ENCODE measurements around the gene GFM1.

DNA sequence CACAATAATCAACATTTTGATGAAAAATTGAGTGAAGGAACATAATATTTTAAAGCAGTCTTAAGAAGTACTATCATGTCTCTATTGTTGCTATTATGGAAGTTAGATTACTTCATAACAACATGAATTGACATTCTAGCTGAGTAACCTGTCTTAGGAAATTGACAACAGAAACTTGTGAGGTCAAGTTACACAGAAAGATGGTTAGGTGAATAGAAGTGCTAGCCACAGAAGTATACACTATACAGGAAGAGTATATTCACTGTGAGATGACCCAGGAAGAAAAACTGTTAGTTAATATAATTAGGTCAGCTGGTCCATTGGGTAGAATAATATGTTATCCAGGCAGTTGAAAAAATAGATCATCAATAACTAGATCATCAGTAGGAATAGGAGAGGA is 42.1 kb upstream of the GFM1 start:
- TF ChIP-seq, protein P1, sequence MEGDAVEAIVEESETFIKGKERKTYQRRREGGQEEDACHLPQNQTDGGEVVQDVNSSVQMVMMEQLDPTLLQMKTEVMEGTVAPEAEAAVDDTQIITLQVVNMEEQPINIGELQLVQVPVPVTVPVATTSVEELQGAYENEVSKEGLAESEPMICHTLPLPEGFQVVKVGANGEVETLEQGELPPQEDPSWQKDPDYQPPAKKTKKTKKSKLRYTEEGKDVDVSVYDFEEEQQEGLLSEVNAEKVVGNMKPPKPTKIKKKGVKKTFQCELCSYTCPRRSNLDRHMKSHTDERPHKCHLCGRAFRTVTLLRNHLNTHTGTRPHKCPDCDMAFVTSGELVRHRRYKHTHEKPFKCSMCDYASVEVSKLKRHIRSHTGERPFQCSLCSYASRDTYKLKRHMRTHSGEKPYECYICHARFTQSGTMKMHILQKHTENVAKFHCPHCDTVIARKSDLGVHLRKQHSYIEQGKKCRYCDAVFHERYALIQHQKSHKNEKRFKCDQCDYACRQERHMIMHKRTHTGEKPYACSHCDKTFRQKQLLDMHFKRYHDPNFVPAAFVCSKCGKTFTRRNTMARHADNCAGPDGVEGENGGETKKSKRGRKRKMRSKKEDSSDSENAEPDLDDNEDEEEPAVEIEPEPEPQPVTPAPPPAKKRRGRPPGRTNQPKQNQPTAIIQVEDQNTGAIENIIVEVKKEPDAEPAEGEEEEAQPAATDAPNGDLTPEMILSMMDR (IDR thresholded peaks at IDR 0.05) = no peak
- no peak for TF ChIP-seq EZH2 (IDR thresholded peaks at IDR 0.05; ENCODE audit: borderline replicate concordance, insufficient read depth, low read depth, low read length, poor library complexity, severe bottlenecking)

All from B cell (primary cell).